Activated effector memory CD4-positive, alpha-beta T cell treated with Interleukin-2 at 50 U/mL for 16 hours (primary cell): Measurements from ENCODE around the gene MCMBP.
"Not testable (repeated sequence)": the region's sequence is repeated elsewhere in the genome, so short reads cannot be mapped to it uniquely, and the experiment has no call there.

Source experiments
- DNase-seq: peaks from one replicate; pipeline ENCODE4 v3.0.0-alpha.2; 2020

The MCMBP gene, protein sequence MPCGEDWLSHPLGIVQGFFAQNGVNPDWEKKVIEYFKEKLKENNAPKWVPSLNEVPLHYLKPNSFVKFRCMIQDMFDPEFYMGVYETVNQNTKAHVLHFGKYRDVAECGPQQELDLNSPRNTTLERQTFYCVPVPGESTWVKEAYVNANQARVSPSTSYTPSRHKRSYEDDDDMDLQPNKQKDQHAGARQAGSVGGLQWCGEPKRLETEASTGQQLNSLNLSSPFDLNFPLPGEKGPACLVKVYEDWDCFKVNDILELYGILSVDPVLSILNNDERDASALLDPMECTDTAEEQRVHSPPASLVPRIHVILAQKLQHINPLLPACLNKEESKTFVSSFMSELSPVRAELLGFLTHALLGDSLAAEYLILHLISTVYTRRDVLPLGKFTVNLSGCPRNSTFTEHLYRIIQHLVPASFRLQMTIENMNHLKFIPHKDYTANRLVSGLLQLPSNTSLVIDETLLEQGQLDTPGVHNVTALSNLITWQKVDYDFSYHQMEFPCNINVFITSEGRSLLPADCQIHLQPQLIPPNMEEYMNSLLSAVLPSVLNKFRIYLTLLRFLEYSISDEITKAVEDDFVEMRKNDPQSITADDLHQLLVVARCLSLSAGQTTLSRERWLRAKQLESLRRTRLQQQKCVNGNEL

DNA sequence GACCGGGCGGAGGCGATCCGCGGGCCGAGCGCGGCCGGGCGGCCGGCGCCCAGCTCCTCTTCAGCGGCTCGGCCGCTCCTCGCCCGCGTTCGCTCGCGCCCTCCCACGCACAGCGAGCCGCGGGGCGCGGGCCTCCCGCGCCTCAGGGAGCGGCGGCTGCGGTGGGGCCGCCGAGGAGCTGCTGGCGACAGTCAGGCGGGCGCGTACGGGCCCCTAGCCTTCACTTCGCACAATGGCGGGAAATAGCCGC, at the start of gene MCMBP:
TSS of gene MCMBP (minus strand) at position 234 of the 250 bp plus-strand sequence. CDS start 259 bp downstream, outside the sequence.
- DNase-seq: no peak

- DNase-seq: no peak
These were observed 47.2 kb upstream of the MCMBP start for GRCh38 chr10:119919826-119920225.

DNA sequence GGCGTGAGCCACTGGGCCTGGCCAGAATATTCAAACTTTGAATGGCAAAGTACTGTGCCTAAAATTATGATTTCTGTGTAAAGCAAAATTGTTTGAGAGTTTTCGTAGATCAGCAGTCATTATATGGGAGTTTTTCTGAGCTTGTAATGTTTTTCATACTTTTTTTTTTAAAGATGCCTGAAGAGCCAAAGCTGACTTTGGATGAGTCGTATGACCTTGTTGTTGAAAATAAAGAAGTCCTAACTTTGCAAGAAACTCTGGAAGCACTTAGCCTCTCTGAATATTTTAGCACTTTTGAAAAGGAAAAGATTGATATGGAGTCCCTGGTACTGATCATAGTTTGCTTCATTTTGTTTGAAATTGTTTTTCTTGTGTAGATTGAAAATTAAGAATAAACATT, 46.6 kb upstream of the MCMBP start:
- no peak for DNase-seq

DNA sequence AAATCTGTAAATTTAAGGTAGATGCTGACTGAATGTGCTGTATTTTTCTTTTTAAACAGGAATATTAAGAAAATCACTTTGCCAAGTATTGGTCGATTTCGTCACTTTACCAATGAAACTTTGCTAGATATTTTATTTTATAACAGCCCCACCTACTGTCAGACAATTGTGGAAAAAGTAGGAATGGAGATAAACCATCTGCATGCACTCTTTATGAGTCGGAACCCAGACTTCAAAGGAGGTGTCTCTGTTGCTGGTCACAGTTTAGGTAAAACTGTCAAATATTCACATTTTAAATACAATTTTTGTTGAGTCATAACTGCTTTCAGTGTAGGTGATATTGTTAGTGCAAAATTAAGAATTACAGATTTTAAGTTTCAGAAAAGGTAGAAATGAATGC, 45.1 kb upstream of the MCMBP start:
- no peak for DNase-seq

GRCh38 chr10:119910689-119911088, 38.0 kb upstream of the MCMBP start:
- no peak for DNase-seq

- no peak for DNase-seq
These were observed 35.5 kb upstream of the MCMBP start for GRCh38 chr10:119908166-119908565.

DNA sequence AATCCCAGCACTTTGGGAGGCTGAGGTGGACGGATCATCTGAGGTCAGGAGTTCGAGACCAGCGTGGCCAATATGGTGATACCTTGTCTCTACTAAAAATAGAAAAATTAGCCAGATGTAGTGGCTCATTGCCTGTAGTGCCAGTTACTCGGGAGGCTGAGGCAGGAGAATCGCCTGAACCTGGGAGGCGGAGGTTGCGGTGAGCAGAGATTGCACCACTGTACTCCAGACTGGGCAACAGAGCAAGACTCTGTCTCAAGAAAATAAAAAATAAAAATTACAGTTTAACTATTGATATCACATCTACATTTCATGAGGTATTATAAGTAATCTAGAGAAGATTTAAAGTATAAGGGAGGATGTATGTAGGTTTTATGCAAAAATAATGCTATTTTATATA, 35.1 kb upstream of the MCMBP start:
- DNase-seq: not testable (repeated sequence)

GRCh38 chr10:119903946-119904666, 31.5 kb upstream of the MCMBP start:
- no peak for DNase-seq

DNA sequence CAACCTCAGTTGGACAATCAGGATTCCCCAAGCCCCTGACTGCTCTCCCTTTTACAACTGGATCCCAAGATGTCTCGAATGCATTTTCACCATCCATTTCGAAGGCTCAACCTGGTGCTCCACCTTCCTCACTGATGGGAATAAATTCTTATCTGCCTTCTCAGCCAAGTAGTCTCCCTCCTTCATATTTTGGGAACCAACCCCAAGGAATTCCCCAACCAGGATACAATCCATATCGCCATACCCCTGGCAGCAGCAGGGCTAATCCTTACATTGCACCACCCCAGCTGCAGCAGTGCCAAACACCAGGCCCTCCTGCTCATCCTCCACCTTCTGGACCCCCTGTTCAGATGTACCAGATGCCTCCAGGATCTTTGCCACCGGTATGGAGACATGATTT, 25.9 kb upstream of the MCMBP start:
- no peak for DNase-seq

- no peak for DNase-seq
These were observed 24.5 kb upstream of the MCMBP start for GRCh38 chr10:119896937-119897770.

DNA sequence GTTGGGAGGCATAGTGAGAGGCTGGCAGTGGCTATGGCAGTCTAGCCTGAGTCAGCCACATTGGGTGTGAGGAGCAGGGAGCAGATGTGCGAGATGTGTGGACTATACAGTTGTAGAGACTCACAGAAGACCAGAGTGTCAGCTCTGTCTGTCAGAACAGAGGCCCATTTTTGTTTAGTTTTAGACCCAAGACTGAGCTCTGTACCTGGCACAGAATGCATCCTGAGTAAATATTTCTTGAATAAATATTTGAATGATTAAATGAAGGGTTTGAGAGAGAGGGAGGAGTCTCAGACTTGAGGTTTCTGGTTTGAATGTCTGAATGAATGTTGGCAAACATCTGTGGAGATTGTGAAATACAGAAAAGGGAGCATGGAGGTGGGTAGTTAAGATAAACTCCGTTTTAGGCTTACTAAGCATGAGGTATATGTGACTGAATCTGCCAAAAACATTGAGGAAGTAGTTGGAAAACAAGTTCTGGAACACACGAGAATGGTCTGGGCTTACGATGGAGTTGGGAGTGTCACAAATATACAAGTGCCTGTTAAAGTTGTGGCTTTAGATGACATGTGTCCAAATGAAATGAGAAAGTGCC, 23.5 kb upstream of the MCMBP start:
- no peak for DNase-seq

GRCh38 chr10:119893845-119894427, 21.3 kb upstream of the MCMBP start:
- no peak for DNase-seq

- no peak for DNase-seq
These were observed 20.4 kb upstream of the MCMBP start for GRCh38 chr10:119893074-119893473.

DNA sequence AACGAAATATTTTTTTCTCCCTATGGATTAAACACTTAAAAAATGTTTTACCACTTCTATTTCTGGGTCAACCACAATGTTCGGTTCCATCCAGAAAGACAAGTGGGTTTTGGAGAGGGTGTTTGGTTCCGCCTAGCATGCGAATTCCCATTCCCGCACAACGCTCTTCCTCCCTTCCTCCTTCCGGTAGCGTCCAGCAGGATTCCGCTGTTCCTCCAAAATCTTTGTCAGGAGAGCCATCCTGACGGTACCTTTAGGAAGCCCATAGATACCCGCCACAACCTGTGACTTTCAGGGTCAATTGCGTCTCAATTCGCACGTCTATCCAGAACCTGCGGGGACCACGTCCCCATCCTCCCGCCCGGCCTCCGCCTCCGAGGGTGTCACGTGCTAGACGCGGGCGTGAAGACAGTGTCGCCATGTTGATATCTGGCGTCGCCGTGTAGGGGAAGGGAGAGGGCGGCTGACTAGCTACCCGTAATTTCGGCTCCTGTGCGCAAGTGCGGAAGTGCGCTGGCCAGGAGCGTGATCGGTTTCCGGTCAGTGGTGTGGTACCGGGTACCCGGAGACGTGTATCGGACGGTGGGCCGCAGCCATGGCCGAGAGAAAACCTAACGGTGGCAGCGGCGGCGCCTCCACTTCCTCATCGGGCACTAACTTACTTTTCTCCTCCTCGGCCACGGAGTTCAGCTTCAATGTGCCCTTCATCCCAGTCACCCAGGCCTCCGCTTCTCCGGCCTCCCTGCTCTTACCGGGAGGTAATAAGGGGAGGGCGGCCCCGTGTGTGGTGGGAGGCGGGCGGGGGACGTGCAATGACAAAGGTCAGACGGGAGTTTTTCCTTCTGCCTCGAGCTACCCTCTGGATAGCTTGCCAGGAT, 19.8 kb upstream of the MCMBP start, which contains the start of gene SEC23IP:
TSS of gene SEC23IP (plus strand) at position 543 of the 878 bp plus-strand sequence. CDS start at position 596, 53 bp downstream.
- DNase-seq: peak; percentile 85

- not testable (repeated sequence) for DNase-seq
These were observed 19.2 kb upstream of the MCMBP start for GRCh38 chr10:119891849-119892187.

DNA sequence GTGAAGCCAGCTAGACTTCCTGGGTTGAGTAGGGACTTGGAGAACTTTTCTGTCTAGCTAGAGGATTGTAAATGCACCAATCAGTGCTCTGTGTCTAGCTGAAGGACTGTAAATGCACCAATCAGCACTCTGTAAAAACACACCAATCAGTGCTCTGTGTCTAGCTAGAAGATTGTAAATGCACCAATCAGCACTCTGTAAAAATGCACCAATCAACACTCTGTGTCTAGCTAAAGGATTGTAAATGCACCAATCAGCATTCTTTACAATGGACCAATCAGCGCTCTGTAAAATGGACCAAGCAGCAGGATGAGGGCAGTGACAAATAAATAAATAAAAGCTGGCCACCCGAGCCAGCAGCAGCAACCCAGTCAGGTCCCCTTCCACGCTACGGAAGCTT, 17.7 kb upstream of the MCMBP start:
- DNase-seq: not testable (repeated sequence)

GRCh38 chr10:119889201-119889600, 16.6 kb upstream of the MCMBP start:
- DNase-seq: not testable (repeated sequence)

GRCh38 chr10:119888715-119889114, 16.1 kb upstream of the MCMBP start:
- not testable (repeated sequence) for DNase-seq

GRCh38 chr10:119886070-119886469, 13.4 kb upstream of the MCMBP start:
- DNase-seq: not testable (repeated sequence)

DNA sequence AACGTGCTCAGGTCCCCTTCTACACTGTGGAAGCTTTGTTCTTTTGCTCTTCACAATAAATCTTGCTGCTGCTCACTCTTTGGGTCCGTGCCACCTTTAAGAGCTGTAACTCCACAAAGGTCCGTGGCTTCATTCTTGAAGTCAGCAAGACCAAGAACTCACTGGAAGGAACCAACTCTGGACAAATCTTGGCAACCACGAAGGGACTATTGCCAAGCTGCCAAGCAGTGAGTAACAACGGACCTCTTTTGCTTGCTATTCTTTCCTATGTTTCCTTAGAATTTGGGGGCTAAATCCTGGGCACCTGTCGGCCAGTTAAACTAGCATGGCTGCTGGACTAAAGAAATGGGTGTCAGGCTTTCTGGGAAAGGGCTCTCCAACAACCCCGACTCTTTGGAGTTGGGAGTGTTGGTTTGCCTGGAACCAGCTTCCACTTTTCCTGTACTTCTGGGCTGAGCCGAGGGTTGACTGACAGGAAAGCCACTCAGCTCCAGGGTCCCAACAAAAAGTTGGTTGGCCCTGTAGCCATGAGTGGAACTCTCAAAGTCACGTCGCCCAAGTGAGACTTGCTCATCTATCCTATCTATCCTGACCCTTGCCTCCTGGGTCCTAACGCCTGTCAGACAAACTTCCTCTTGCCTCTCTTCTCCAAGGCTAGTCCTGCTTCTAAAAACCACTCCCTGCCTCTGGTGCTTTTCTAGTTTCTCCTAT, 11.4 kb upstream of the MCMBP start:
- not testable (repeated sequence) for DNase-seq
